Right lobe of liver (tissue), 4 donors: ENCODE data around the gene C5orf58.

Experiments used
- POLR2A ChIP-seq: fragments of 450-650 bp; IDR thresholded peaks from one replicate; pipeline ENCODE4 v1.6.1; 2017; ENCODE audit warnings: antibody characterized with exemption, mild to moderate bottlenecking
- TF ChIP-seq, protein P1 (sequence below), 4 donors: fragments of 200-600 bp in 3 of 4; fragments of 450-650 bp in 1 of 4; IDR thresholded peaks; one replicate each; pipeline versions ENCODE4 v1.5.1 to v1.8.0; 2016 to 2022; ENCODE audit warnings: antibody characterized with exemption in 4 of 4, mild to moderate bottlenecking in 2 of 4
- donor health status: DM: no; HTN: no; CAD: no.
- donor health status: DM: no; HTN: no; CAD: no.
- donor health status: DM: no; HTN: yes; CAD: no.

DNA sequence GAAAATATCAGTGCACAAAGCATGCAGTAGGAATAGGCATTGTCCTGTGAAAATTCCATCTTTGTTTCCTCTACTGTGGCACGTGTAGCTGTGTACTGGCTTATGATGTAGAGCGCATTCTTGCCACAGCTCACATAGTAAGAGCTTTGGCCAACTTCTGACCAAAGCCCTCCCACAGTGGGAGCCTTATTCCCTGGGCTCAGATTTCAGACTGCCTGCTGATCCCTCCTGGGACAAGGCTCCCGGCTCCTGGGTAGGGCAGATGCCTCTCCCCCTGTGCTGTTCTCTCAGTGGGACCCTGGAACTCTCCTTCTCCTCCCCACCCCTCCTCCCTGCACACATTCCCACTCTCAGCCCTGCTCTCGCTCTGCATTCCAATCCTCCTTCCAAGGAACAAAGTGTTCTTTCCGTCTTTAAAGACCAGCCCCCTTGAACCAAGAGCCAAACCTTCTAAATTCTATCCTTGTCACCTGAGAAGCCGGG lies 47.3 kb downstream of the C5orf58 start:
- no peak for TF ChIP-seq POLR2A
- TF ChIP-seq, protein P1, sequence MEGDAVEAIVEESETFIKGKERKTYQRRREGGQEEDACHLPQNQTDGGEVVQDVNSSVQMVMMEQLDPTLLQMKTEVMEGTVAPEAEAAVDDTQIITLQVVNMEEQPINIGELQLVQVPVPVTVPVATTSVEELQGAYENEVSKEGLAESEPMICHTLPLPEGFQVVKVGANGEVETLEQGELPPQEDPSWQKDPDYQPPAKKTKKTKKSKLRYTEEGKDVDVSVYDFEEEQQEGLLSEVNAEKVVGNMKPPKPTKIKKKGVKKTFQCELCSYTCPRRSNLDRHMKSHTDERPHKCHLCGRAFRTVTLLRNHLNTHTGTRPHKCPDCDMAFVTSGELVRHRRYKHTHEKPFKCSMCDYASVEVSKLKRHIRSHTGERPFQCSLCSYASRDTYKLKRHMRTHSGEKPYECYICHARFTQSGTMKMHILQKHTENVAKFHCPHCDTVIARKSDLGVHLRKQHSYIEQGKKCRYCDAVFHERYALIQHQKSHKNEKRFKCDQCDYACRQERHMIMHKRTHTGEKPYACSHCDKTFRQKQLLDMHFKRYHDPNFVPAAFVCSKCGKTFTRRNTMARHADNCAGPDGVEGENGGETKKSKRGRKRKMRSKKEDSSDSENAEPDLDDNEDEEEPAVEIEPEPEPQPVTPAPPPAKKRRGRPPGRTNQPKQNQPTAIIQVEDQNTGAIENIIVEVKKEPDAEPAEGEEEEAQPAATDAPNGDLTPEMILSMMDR (IDR thresholded peaks at IDR 0.05) = no peak
